Measurements from ENCODE around the gene WDFY4. TPM values are rescaled to one million over a fixed set of nuclear protein-coding genes. Genes with fewer than 3 reads are reported as not detected.

The WDFY4 gene
- total and polyA plus RNA-seq, 2 of the 4 experiments (the other 2 are of a cell fraction), result not detected

DNA sequence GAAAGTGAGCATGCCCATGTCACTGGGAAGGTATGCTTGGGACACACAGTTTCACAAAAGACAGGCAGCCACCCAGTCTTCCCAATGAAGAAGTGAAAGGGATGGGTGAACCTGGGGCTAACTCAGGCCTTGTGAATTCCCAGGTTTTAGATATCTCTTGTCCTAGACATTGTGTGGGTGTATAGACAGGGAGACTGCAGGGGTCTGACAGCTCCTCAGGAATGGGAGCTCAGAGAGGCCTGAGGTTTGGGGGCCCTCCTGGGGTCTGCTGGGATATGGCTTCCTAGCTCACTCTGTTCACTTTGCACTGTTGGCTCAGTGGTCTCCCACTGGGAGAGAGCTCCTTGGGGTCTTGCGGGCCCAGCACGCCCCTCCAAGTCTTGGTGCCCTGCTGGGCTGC lies 47.0 kb downstream of the WDFY4 start:
- H3K9me1 ChIP-seq (ENCODE audit: insufficient read depth, low read length), result no peaks in the 10 kb centered on the region
- no peak overlapping the region for H2AFZ ChIP-seq (replicated peaks; ENCODE audit: low read length, poor library complexity)
- H2BK5ac ChIP-seq (ENCODE audit: low read depth, low read length, poor library complexity, severe bottlenecking), result no peak overlapping the region
- no peak overlapping the region for H3K18ac ChIP-seq (ENCODE audit: low read depth, low read length)
- H4K5ac ChIP-seq (ENCODE audit: low read depth, low read length), result no peak overlapping the region
- intact Hi-C loops (cut with micrococcal nuclease) (no loop called here), in situ Hi-C loops (cut with MboI; ENCODE audit: low sequenced_read_pairs) (no loop called here), dilution Hi-C loops (cut with HindIII; ENCODE audit: low sequenced_read_pairs, unreplicated experiment) (no loop called here)
- DNase-seq (no peak), ATAC-seq (ENCODE audit: low read depth) (no peak)
- no peak overlapping the region for H3K4me2 ChIP-seq (ENCODE audit: low read depth, low read length)
- H3K27me3 ChIP-seq (ENCODE audit: control insufficient read depth, insufficient read depth, low read length), result peaks cover 7% of the 10 kb centered on the region
- H3K9ac ChIP-seq (ENCODE audit: low read depth, low read length), result no peak overlapping the region
- no peak overlapping the region for H2BK120ac ChIP-seq (ENCODE audit: low read depth, low read length)
- no peak overlapping the region for H4K8ac ChIP-seq (ENCODE audit: low read depth in 2 of 2, low read length in 2 of 2)
- CTCF ChIA-PET, result no interaction called here
- no peak overlapping the region for H4K91ac ChIP-seq (ENCODE audit: insufficient read depth, low read depth, low read length)
- no peak overlapping the region for H3K4me3 ChIP-seq (ENCODE audit: insufficient read depth, low read depth, low read length)
- H2BK20ac ChIP-seq (ENCODE audit: low read depth, low read length), result no peak overlapping the region
- H3K9me3 ChIP-seq (ENCODE audit: control insufficient read depth, insufficient read depth, low read length), result no peaks in the 10 kb centered on the region
- no peaks in the 10 kb centered on the region for H4K20me1 ChIP-seq (ENCODE audit: insufficient read depth, low read length)
- H3K79me1 ChIP-seq (ENCODE audit: low read depth in 1 of 2, low read length in 2 of 2), result no peaks in the 10 kb centered on the region
- no peak overlapping the region for H3K56ac ChIP-seq (ENCODE audit: extremely low read depth, insufficient read depth, low read length)
- TF ChIP-seq MAZ (IDR thresholded peaks at IDR 0.05; ENCODE audit: borderline replicate concordance, low read depth, low read length) (no peak), CHD1 (IDR thresholded peaks at IDR 0.05; ENCODE audit: low read depth, low read length) (no peak), RCOR1 (IDR thresholded peaks at IDR 0.05; ENCODE audit: insufficient replicate concordance, low read length) (no peak), RFX5 (IDR thresholded peaks at IDR 0.05; ENCODE audit: low read depth, low read length) (no peak), MXI1 (IDR thresholded peaks at IDR 0.05; ENCODE audit: borderline replicate concordance, low read depth, low read length) (no peak), NFE2L2 (IDR thresholded peaks at IDR 0.05; ENCODE audit: low read depth, low read length) (no peak), CEBPB (IDR thresholded peaks at IDR 0.05; ENCODE audit: low read depth, low read length) (no peak), MAFK (IDR thresholded peaks at IDR 0.05; ENCODE audit: low read depth, low read length) (no peak), POLR2A (IDR thresholded peaks at IDR 0.05; ENCODE audit: low read depth, low read length) (no peak), RAD21 (IDR thresholded peaks at IDR 0.05; ENCODE audit: low read length) (no peak), FOS (IDR thresholded peaks at IDR 0.05; ENCODE audit: low read depth, low read length) (no peak)
- TF ChIP-seq, protein P1, sequence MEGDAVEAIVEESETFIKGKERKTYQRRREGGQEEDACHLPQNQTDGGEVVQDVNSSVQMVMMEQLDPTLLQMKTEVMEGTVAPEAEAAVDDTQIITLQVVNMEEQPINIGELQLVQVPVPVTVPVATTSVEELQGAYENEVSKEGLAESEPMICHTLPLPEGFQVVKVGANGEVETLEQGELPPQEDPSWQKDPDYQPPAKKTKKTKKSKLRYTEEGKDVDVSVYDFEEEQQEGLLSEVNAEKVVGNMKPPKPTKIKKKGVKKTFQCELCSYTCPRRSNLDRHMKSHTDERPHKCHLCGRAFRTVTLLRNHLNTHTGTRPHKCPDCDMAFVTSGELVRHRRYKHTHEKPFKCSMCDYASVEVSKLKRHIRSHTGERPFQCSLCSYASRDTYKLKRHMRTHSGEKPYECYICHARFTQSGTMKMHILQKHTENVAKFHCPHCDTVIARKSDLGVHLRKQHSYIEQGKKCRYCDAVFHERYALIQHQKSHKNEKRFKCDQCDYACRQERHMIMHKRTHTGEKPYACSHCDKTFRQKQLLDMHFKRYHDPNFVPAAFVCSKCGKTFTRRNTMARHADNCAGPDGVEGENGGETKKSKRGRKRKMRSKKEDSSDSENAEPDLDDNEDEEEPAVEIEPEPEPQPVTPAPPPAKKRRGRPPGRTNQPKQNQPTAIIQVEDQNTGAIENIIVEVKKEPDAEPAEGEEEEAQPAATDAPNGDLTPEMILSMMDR (conservative IDR thresholded peaks at IDR 0.05; ENCODE audit: low read depth, low read length), result no peak
- TF ChIP-seq, protein P2, sequence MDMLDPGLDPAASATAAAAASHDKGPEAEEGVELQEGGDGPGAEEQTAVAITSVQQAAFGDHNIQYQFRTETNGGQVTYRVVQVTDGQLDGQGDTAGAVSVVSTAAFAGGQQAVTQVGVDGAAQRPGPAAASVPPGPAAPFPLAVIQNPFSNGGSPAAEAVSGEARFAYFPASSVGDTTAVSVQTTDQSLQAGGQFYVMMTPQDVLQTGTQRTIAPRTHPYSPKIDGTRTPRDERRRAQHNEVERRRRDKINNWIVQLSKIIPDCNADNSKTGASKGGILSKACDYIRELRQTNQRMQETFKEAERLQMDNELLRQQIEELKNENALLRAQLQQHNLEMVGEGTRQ (IDR thresholded peaks at IDR 0.05; ENCODE audit: low read depth, low read length), result no peak
- TF ChIP-seq, protein P3, sequence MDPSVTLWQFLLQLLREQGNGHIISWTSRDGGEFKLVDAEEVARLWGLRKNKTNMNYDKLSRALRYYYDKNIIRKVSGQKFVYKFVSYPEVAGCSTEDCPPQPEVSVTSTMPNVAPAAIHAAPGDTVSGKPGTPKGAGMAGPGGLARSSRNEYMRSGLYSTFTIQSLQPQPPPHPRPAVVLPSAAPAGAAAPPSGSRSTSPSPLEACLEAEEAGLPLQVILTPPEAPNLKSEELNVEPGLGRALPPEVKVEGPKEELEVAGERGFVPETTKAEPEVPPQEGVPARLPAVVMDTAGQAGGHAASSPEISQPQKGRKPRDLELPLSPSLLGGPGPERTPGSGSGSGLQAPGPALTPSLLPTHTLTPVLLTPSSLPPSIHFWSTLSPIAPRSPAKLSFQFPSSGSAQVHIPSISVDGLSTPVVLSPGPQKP (IDR thresholded peaks at IDR 0.05; ENCODE audit: borderline replicate concordance, low read depth, low read length), result no peak
- H3K23ac ChIP-seq (ENCODE audit: low read depth, low read length), result no peak overlapping the region
- 60% methylated on average over 1 of the region's 2 CpGs; no CpG with 5 or more reads in 1 of the 2 experiments for WGBS, 2 experiments (ENCODE audit: extremely low coverage in 2 of 2, insufficient read length in 1 of 2)
- POLR2A ChIA-PET (ENCODE audit: unreplicated experiment), result no interaction called here
- no peak overlapping the region for H3K27ac ChIP-seq (ENCODE audit: insufficient read depth, low read length)
- no peak overlapping the region for H2AK9ac ChIP-seq (replicated peaks; ENCODE audit: low read depth, low read length, poor library complexity)
- BruUV-seq (replicated peaks), result no TSS peak
- H3K4ac ChIP-seq (ENCODE audit: low read depth, low read length), result no peak overlapping the region
- H3K14ac ChIP-seq (replicated peaks; ENCODE audit: low read depth, low read length), result no peak overlapping the region
- no peaks in the 10 kb centered on the region for H3K4me1 ChIP-seq (ENCODE audit: control insufficient read depth, insufficient read depth, low read length)
- no peak overlapping the region for H2BK15ac ChIP-seq (ENCODE audit: low read depth, low read length)
- no peaks in the 10 kb centered on the region for H3K36me3 ChIP-seq (ENCODE audit: control insufficient read depth, insufficient read depth, low read length)
- no peak overlapping the region for H2AK5ac ChIP-seq (ENCODE audit: low read depth, low read length)

All from IMR-90 (cell line).